ENCODE measurements around the gene ADAP1. TPM values are rescaled to one million over a fixed set of nuclear protein-coding genes. Genes with fewer than 3 reads are reported as not detected.

ADAP1 gene
- total and polyA plus RNA-seq, 2 of the 13 experiments (the other 11 are each of a cell fraction or from before 2014, with no cell fraction given): 10.5 to 24.6 TPM

- TF ChIP-seq ARID5B (CRISPR knock-in tag; IDR thresholded peaks at IDR 0.05) (peak; percentile 76), FOXM1 (CRISPR knock-in tag; IDR thresholded peaks at IDR 0.05) (no peak), ZNF142 (CRISPR knock-in tag; IDR thresholded peaks at IDR 0.05) (no peak), GMEB1 (CRISPR knock-in tag; IDR thresholded peaks at IDR 0.05; ENCODE audit: borderline replicate concordance) (peak; percentile 80; the same call in 1 of the 2 replicates), ZEB1 (IDR thresholded peaks at IDR 0.05; ENCODE audit: insufficient replicate concordance, low read depth) (no peak), HBP1 (CRISPR knock-in tag; IDR thresholded peaks at IDR 0.05; ENCODE audit: low read depth) (peak; percentile 8; the same call in 1 of the 2 replicates), SOX5 (CRISPR knock-in tag; IDR thresholded peaks at IDR 0.05; ENCODE audit: borderline replicate concordance) (peak; percentile 82), NR2C2 (CRISPR knock-in tag; IDR thresholded peaks at IDR 0.05; ENCODE audit: borderline replicate concordance) (peak; percentile 47; the same call in 1 of the 2 replicates), SMARCE1 (IDR thresholded peaks at IDR 0.05; ENCODE audit: borderline replicate concordance) (no peak), PLRG1 (conservative IDR thresholded peaks at IDR 0.05) (no peak), ZNF441 (CRISPR knock-in tag; IDR thresholded peaks at IDR 0.05; ENCODE audit: borderline replicate concordance) (no peak), PAWR (CRISPR knock-in tag; IDR thresholded peaks at IDR 0.05; ENCODE audit: borderline replicate concordance) (no peak), ZSCAN22 (CRISPR knock-in tag; IDR thresholded peaks at IDR 0.05) (no peak; the same call in 1 of the 2 replicates), CHD4 (IDR thresholded peaks at IDR 0.05; ENCODE audit: borderline replicate concordance, low read length) (peak; percentile 10; the same call in 1 of the 2 replicates), TARDBP (CRISPR knock-in tag; IDR thresholded peaks at IDR 0.05) (peak; percentile 84; the same call in 1 of the 2 replicates), ZNF672 (CRISPR knock-in tag; IDR thresholded peaks at IDR 0.05) (no peak), MBD4 (IDR thresholded peaks at IDR 0.05; ENCODE audit: borderline replicate concordance, low read length) (no peak)
Observed at GRCh38 chr7:977326-978048, 23.0 kb upstream of the ADAP1 start (continued).
